Keratinocyte (primary cell): Measurements from ENCODE around the gene SLC2A4RG. TPM values are rescaled to one million over a fixed set of nuclear protein-coding genes. Genes with fewer than 3 reads are reported as not detected.

ENCODE experiments used
- DNase-seq: peaks from one replicate; pipeline ENCODE4 v3.0.0-alpha.2; 2011; ENCODE audit warnings: low read depth, missing footprints, low spot score
- FAIRE-seq: peaks from 2 replicates; lab custom pipeline; 2011; peaks lifted over from hg19 to GRCh38; lab: Jason Lieb, UNC
- H2AFZ ChIP-seq: 2 replicates; pipeline ENCODE4 v1.6.0; 2012; ENCODE audit warnings: low read length, control low read depth, inconsistent platforms; ENCODE audit not compliant: control insufficient read depth
- H3K27ac ChIP-seq: 2 replicates; pipeline ENCODE4 v1.5.1; 2011; ENCODE audit warnings: low read length; ENCODE audit not compliant: control insufficient read depth, insufficient read depth
- H3K27me3 ChIP-seq: 3 replicates; pipeline ENCODE4 v1.6.0; 2011; ENCODE audit warnings: low read length; ENCODE audit not compliant: control insufficient read depth, insufficient read depth; ENCODE audit errors: extremely low read depth
- H3K36me3 ChIP-seq, 2 experiments: 2 replicates in 1 of 2; 3 replicates in 1 of 2; pipeline ENCODE4 v1.5.1; 2011; ENCODE audit warnings: low read length in 2 of 2, mild to moderate bottlenecking in 1 of 2; ENCODE audit not compliant: control insufficient read depth in 2 of 2, insufficient read depth in 2 of 2; ENCODE audit errors: extremely low read depth in 1 of 2
- H3K4me1 ChIP-seq: 3 replicates; pipeline ENCODE4 v1.5.1; 2011; ENCODE audit warnings: low read length; ENCODE audit not compliant: control insufficient read depth, insufficient read depth; ENCODE audit errors: extremely low read depth
- H3K4me2 ChIP-seq: 3 replicates; pipeline ENCODE4 v1.6.0; 2011; ENCODE audit warnings: low read depth, low read length; ENCODE audit not compliant: control insufficient read depth, insufficient read depth; ENCODE audit errors: extremely low read depth
- H3K4me3 ChIP-seq, 3 experiments: fragments of 200-600 bp in 1 of 3; sonication (generic) in 1 of 3; 2 replicates in 2 of 3; 3 replicates in 1 of 3; pipeline ENCODE4 v1.5.1; 2011 to 2016; ENCODE audit warnings: low read length in 3 of 3, mild to moderate bottlenecking in 3 of 3, control low read depth in 2 of 3, inconsistent platforms in 1 of 3, low read depth in 1 of 3, mixed read lengths in 1 of 3, mixed run types in 1 of 3, moderate library complexity in 1 of 3; ENCODE audit not compliant: control insufficient read depth in 2 of 3, insufficient read depth in 2 of 3; ENCODE audit errors: extremely low read depth in 1 of 3
- H3K79me2 ChIP-seq: 2 replicates; pipeline ENCODE4 v1.6.0; 2012; ENCODE audit warnings: low read length; ENCODE audit not compliant: control insufficient read depth, insufficient read depth
- H3K9ac ChIP-seq: 3 replicates; pipeline ENCODE4 v1.6.0; 2011; ENCODE audit warnings: low read length; ENCODE audit not compliant: control insufficient read depth, insufficient read depth; ENCODE audit errors: extremely low read depth
- H3K9me1 ChIP-seq: 3 replicates; pipeline ENCODE4 v1.6.0; 2011; ENCODE audit warnings: low read length; ENCODE audit not compliant: control insufficient read depth, insufficient read depth; ENCODE audit errors: extremely low read depth
- H3K9me3 ChIP-seq: 2 replicates; pipeline ENCODE4 v1.5.1; 2012; ENCODE audit warnings: low read depth, low read length; ENCODE audit not compliant: control insufficient read depth
- H4K20me1 ChIP-seq: 3 replicates; pipeline ENCODE4 v1.6.0; 2011; ENCODE audit warnings: low read length; ENCODE audit not compliant: control insufficient read depth, insufficient read depth; ENCODE audit errors: extremely low read depth
- EZH2 ChIP-seq: IDR thresholded peaks from one replicate; pipeline ENCODE4 v1.6.1; 2012; ENCODE audit warnings: inconsistent platforms, mild to moderate bottlenecking, low read length, moderate library complexity
- dilution Hi-C: fragments of 300-500 bp; cut with MboI; formaldehyde crosslinking; loops from one replicate; pipeline ENCODE4 v1.7.0; 2020; ENCODE audit warnings: low sequenced_read_pairs; ENCODE audit not compliant: extremely low pct_ligation_motif_present
- polyA plus RNA-seq, 5 experiments: library from polyadenylated mRNA; depleted of rRNA in 3 of 5; stranded (reverse) in 3 of 5; stranded (forward) in 1 of 5; unstranded in 1 of 5; fragments of >200 nt; gene quantifications; 1 replicate in 1 of 5; 2 replicates in 3 of 5; 3 replicates in 1 of 5; pipeline versions ENCODE4 v1.2.1 to v1.2.3, GENCODE V29; 2011 to 2012; ENCODE audit warnings: missing spikeins in 2 of 5, low read depth in 1 of 5, low replicate concordance in 1 of 5
- TF ChIP-seq, protein P1 (sequence below), 3 experiments: IDR thresholded peaks in 1 of 3; conservative IDR thresholded peaks in 1 of 3; optimal IDR thresholded peaks in 1 of 3; 2 replicates in 2 of 3; 3 replicates in 1 of 3; pipeline versions ENCODE3 to v1.5.1; 2011; ENCODE audit warnings: low read length in 3 of 3, mild to moderate bottlenecking in 3 of 3, moderate library complexity in 2 of 3, control low read depth in 1 of 3, inconsistent platforms in 1 of 3; ENCODE audit not compliant: insufficient read depth in 2 of 3; ENCODE audit errors: extremely low read depth in 1 of 3

Gene SLC2A4RG
- polyA plus RNA-seq, 1 donor (not counting 4 experiments of a cell fraction or from before 2014, with no cell fraction given) = 23.5 TPM

GRCh38 chr20:63747622-63748069, 8.1 kb downstream of the SLC2A4RG start:
- TF ChIP-seq EZH2 = no peak
- TF ChIP-seq, protein P1, sequence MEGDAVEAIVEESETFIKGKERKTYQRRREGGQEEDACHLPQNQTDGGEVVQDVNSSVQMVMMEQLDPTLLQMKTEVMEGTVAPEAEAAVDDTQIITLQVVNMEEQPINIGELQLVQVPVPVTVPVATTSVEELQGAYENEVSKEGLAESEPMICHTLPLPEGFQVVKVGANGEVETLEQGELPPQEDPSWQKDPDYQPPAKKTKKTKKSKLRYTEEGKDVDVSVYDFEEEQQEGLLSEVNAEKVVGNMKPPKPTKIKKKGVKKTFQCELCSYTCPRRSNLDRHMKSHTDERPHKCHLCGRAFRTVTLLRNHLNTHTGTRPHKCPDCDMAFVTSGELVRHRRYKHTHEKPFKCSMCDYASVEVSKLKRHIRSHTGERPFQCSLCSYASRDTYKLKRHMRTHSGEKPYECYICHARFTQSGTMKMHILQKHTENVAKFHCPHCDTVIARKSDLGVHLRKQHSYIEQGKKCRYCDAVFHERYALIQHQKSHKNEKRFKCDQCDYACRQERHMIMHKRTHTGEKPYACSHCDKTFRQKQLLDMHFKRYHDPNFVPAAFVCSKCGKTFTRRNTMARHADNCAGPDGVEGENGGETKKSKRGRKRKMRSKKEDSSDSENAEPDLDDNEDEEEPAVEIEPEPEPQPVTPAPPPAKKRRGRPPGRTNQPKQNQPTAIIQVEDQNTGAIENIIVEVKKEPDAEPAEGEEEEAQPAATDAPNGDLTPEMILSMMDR (optimal IDR thresholded peaks at IDR 0.05 in 1 of 3, IDR thresholded peaks at IDR 0.05 in 1 of 3, conservative IDR thresholded peaks at IDR 0.05 in 1 of 3; ENCODE audit: extremely low read depth in 1 of 3, insufficient read depth in 2 of 3, low read length in 3 of 3) = no peak
- no peak for DNase-seq
- H3K36me3 ChIP-seq = peaks cover 0 to 2% of the 10 kb centered on the region in 2 experiments
- no peak overlapping the region for H2AFZ ChIP-seq
- no peak overlapping the region for H3K9ac ChIP-seq
- H3K79me2 ChIP-seq = no peaks in the 10 kb centered on the region
- dilution Hi-C loops = no loop called here
- H3K4me2 ChIP-seq = no peak overlapping the region
- peaks cover 3% of the 10 kb centered on the region for H3K27me3 ChIP-seq
- H3K9me3 ChIP-seq = no peaks in the 10 kb centered on the region
- no peak for FAIRE-seq
- H3K4me1 ChIP-seq = no peaks in the 10 kb centered on the region
- no peaks in the 10 kb centered on the region for H4K20me1 ChIP-seq
- no peaks in the 10 kb centered on the region for H3K9me1 ChIP-seq
- H3K27ac ChIP-seq = no peak overlapping the region
- no peak overlapping the region for H3K4me3 ChIP-seq

DNA sequence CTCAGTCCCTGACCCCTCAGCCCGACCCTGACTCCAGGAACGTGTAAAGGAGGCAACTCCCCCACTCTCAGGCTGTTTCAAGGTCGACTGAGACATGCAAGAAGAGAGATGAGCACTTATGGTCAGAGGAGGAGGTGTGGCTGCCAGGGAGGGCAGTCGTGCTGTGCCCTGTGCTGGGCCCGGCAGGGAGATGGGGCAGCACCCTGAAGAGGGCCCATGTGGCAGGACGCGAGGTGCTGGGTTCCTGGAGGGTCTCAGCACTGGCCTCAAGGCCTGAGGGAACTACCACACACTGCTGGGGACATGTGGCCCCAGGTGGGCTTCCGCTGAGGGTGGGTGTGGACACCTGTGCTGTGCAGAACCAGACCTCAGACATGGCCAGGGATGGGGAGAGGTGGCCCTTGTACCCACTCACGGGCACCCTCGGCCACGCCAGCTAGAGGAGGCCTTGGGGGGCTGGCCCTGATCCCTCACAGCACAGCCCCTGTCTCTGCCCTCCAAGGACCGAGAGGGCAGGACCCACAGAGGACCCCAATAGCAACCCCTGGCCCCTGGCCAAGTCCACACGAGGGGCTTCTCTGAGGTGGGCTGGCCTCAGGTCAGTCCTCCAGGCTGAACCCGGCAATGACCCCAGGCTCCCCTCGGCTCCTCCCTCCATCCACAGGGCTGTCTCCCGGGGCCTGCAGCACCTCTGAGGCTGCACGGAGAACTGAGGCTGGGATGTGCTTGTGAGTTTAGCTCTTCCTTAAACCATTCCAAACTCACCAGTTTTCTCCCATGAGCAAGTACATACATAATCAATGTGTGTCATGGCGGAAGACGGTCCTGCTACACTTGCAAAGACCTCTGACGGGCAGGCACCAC, 8.7 kb downstream of the SLC2A4RG start:
- DNase-seq (no peak), FAIRE-seq (no peak)
- no peaks in the 10 kb centered on the region for H3K4me1 ChIP-seq
- H3K27ac ChIP-seq = no peak overlapping the region
- H3K9ac ChIP-seq = no peak overlapping the region
- H3K36me3 ChIP-seq = peaks cover 0 to 2% of the 10 kb centered on the region in 2 experiments
- no peaks in the 10 kb centered on the region for H4K20me1 ChIP-seq
- dilution Hi-C loops = no loop called here
- no peaks in the 10 kb centered on the region for H3K79me2 ChIP-seq
- H2AFZ ChIP-seq = no peak overlapping the region
- H3K9me1 ChIP-seq = no peaks in the 10 kb centered on the region
- no peak overlapping the region for H3K4me2 ChIP-seq
- H3K9me3 ChIP-seq = no peaks in the 10 kb centered on the region
- H3K27me3 ChIP-seq = peaks cover 3% of the 10 kb centered on the region
- H3K4me3 ChIP-seq = no peak overlapping the region
- TF ChIP-seq EZH2 = no peak
- TF ChIP-seq, protein P1 (optimal IDR thresholded peaks at IDR 0.05 in 1 of 3, IDR thresholded peaks at IDR 0.05 in 1 of 3, conservative IDR thresholded peaks at IDR 0.05 in 1 of 3; ENCODE audit: extremely low read depth in 1 of 3, insufficient read depth in 2 of 3, low read length in 3 of 3) = no peak
